Choroid plexus epithelial cell (primary cell): Measurements from ENCODE around the gene SLC22A5.

Experiments used
- DNase-seq: peaks from one replicate; pipeline ENCODE4 v3.0.0-alpha.2; 2010; ENCODE audit warnings: low read depth
- H3K4me3 ChIP-seq: 2 replicates; pipeline ENCODE4 v1.5.1; 2011; ENCODE audit warnings: low read depth, mild to moderate bottlenecking, control low read depth, low read length, moderate library complexity
- CTCF ChIP-seq: conservative IDR thresholded peaks from 2 replicates; pipeline ENCODE4 v1.5.1; 2011; ENCODE audit warnings: low read depth, mild to moderate bottlenecking, control low read depth, inconsistent platforms, low read length, moderate library complexity

The SLC22A5 gene

GRCh38 chr5:132428147-132428482 is 58.6 kb downstream of the SLC22A5 start:
- no peak overlapping the region for H3K4me3 ChIP-seq
- no peak for TF ChIP-seq CTCF
- DNase-seq = no peak

GRCh38 chr5:132428484-132429462 is 59.3 kb downstream of the SLC22A5 start:
- H3K4me3 ChIP-seq = no peak overlapping the region
- no peak for TF ChIP-seq CTCF
- peak; percentile 82 for DNase-seq

GRCh38 chr5:132429463-132430440 is 60.2 kb downstream of the SLC22A5 start:
- no peak for DNase-seq
- no peak overlapping the region for H3K4me3 ChIP-seq
- no peak for TF ChIP-seq CTCF

GRCh38 chr5:132430746-132431145 is 61.2 kb downstream of the SLC22A5 start:
- no peak for DNase-seq
- TF ChIP-seq CTCF = no peak
- H3K4me3 ChIP-seq = no peak overlapping the region

GRCh38 chr5:132431632-132432031 is 62.1 kb downstream of the SLC22A5 start:
- no peak overlapping the region for H3K4me3 ChIP-seq
- TF ChIP-seq CTCF = no peak
- no peak for DNase-seq

GRCh38 chr5:132433141-132433540 is 63.6 kb downstream of the SLC22A5 start:
- no peak for DNase-seq
- no peak for TF ChIP-seq CTCF
- no peak overlapping the region for H3K4me3 ChIP-seq
